ENCODE measurements around the gene SLC6A7. TPM values are rescaled to one million over a fixed set of nuclear protein-coding genes. Genes with fewer than 3 reads are reported as not detected.
"Not testable (repeated sequence)": the region's sequence is repeated elsewhere in the genome, so short reads cannot be mapped to it uniquely, and the experiment has no call there.

The SLC6A7 gene
- total RNA-seq, 2 experiments from 2014 or later = not detected

- DNase-seq = no peak
- H3K27me3 Mint-ChIP-seq = no peaks in the 10 kb centered on the region
- no peak overlapping the region for H3K4me3 Mint-ChIP-seq
- no peaks in the 10 kb centered on the region for H3K9me3 Mint-ChIP-seq
- no peaks in the 10 kb centered on the region for H3K4me1 Mint-ChIP-seq
- ChIA-PET CTCF (no interaction called here), POLR2A (no interaction called here)
- no peaks in the 10 kb centered on the region for H3K36me3 Mint-ChIP-seq (ENCODE audit: low read depth)
- H3K27ac Mint-ChIP-seq = no peak overlapping the region
Observed at GRCh38 chr5:150238646-150239045, 48.8 kb downstream of the SLC6A7 start.

- Mint-ChIP-seq H3K4me1 (no peaks in the 10 kb centered on the region), H3K36me3 (ENCODE audit: low read depth) (no peaks in the 10 kb centered on the region), H3K27ac (no peak overlapping the region), H3K27me3 (no peaks in the 10 kb centered on the region), H3K4me3 (no peak overlapping the region), H3K9me3 (no peaks in the 10 kb centered on the region)
- DNase-seq = no peak
- ChIA-PET POLR2A (no interaction called here), CTCF (no interaction called here)
Observed at GRCh38 chr5:150239099-150239793, 49.4 kb downstream of the SLC6A7 start.

- DNase-seq = no peak
- H3K27me3 Mint-ChIP-seq = no peaks in the 10 kb centered on the region
- no peaks in the 10 kb centered on the region for H3K36me3 Mint-ChIP-seq (ENCODE audit: low read depth)
- H3K27ac Mint-ChIP-seq = no peak overlapping the region
- no peaks in the 10 kb centered on the region for H3K9me3 Mint-ChIP-seq
- H3K4me3 Mint-ChIP-seq = no peak overlapping the region
- POLR2A ChIA-PET = no interaction called here
- H3K4me1 Mint-ChIP-seq = no peaks in the 10 kb centered on the region
- CTCF ChIA-PET = no interaction called here
Observed at GRCh38 chr5:150239794-150240122, 49.9 kb downstream of the SLC6A7 start.

GRCh38 chr5:150241298-150242160 is 51.7 kb downstream of the SLC6A7 start:
- Mint-ChIP-seq H3K36me3 (ENCODE audit: low read depth) (no peaks in the 10 kb centered on the region), H3K9me3 (no peaks in the 10 kb centered on the region), H3K27ac (no peak overlapping the region), H3K4me1 (no peaks in the 10 kb centered on the region), H3K27me3 (no peaks in the 10 kb centered on the region), H3K4me3 (no peak overlapping the region)
- CTCF ChIA-PET = no interaction called here
- POLR2A ChIA-PET = no interaction called here
- DNase-seq = no peak

- no peaks in the 10 kb centered on the region for H3K9me3 Mint-ChIP-seq
- no peak overlapping the region for H3K4me3 Mint-ChIP-seq
- no peak overlapping the region for H3K27ac Mint-ChIP-seq
- no peaks in the 10 kb centered on the region for H3K4me1 Mint-ChIP-seq
- no peaks in the 10 kb centered on the region for H3K36me3 Mint-ChIP-seq (ENCODE audit: low read depth)
- ChIA-PET POLR2A (no interaction called here), CTCF (no interaction called here)
- H3K27me3 Mint-ChIP-seq = no peaks in the 10 kb centered on the region
- DNase-seq = no peak
Observed at GRCh38 chr5:150242251-150242894, 52.5 kb downstream of the SLC6A7 start.

GRCh38 chr5:150243590-150243989 is 53.7 kb downstream of the SLC6A7 start:
- Mint-ChIP-seq H3K4me1 (no peaks in the 10 kb centered on the region), H3K4me3 (no peak overlapping the region), H3K9me3 (no peaks in the 10 kb centered on the region), H3K27ac (no peak overlapping the region), H3K27me3 (no peaks in the 10 kb centered on the region), H3K36me3 (ENCODE audit: low read depth) (no peaks in the 10 kb centered on the region)
- POLR2A ChIA-PET = no interaction called here
- CTCF ChIA-PET = no interaction called here
- DNase-seq = no peak

- ChIA-PET CTCF (no interaction called here), POLR2A (no interaction called here)
- Mint-ChIP-seq H3K36me3 (ENCODE audit: low read depth) (no peaks in the 10 kb centered on the region), H3K4me3 (no peak overlapping the region), H3K9me3 (no peaks in the 10 kb centered on the region), H3K27ac (no peak overlapping the region), H3K4me1 (no peaks in the 10 kb centered on the region), H3K27me3 (no peaks in the 10 kb centered on the region)
- DNase-seq = no peak
Observed at GRCh38 chr5:150244209-150244608, 54.3 kb downstream of the SLC6A7 start.

GRCh38 chr5:150245111-150245789 is 55.4 kb downstream of the SLC6A7 start:
- H3K4me1 Mint-ChIP-seq = no peaks in the 10 kb centered on the region
- H3K27ac Mint-ChIP-seq = no peak overlapping the region
- no peak overlapping the region for H3K4me3 Mint-ChIP-seq
- no peaks in the 10 kb centered on the region for H3K9me3 Mint-ChIP-seq
- ChIA-PET POLR2A (no interaction called here), CTCF (no interaction called here)
- no peaks in the 10 kb centered on the region for H3K27me3 Mint-ChIP-seq
- no peak for DNase-seq
- H3K36me3 Mint-ChIP-seq (ENCODE audit: low read depth) = no peaks in the 10 kb centered on the region

GRCh38 chr5:150245808-150246207 is 55.9 kb downstream of the SLC6A7 start:
- H3K36me3 Mint-ChIP-seq (ENCODE audit: low read depth) = no peaks in the 10 kb centered on the region

GRCh38 chr5:150246429-150246828 is 56.6 kb downstream of the SLC6A7 start:
- no peaks in the 10 kb centered on the region for H3K27me3 Mint-ChIP-seq
- H3K4me1 Mint-ChIP-seq = no peaks in the 10 kb centered on the region
- H3K9me3 Mint-ChIP-seq = no peaks in the 10 kb centered on the region
- H3K27ac Mint-ChIP-seq = no peak overlapping the region
- no peaks in the 10 kb centered on the region for H3K36me3 Mint-ChIP-seq (ENCODE audit: low read depth)
- DNase-seq = no peak
- POLR2A ChIA-PET = interaction anchor here (0.6 kb wide), 1 partner anchor 82 kb away, joined by 3 read pairs; no protein-coding TSS in a partner anchor
- CTCF ChIA-PET = interaction anchor here (0.9 kb wide), 1 partner anchor 18 kb away, joined by 3 read pairs; no protein-coding TSS in a partner anchor
- H3K4me3 Mint-ChIP-seq = no peak overlapping the region

More at GRCh38 chr5:150245808-150246207, 55.9 kb downstream of the SLC6A7 start:
- no peaks in the 10 kb centered on the region for H3K4me1 Mint-ChIP-seq
- no peak overlapping the region for H3K4me3 Mint-ChIP-seq
- no peaks in the 10 kb centered on the region for H3K27me3 Mint-ChIP-seq
- ChIA-PET CTCF (interaction anchor here (0.9 kb wide), 1 partner anchor 18 kb away, joined by 3 read pairs; no protein-coding TSS in a partner anchor), POLR2A (interaction anchor here (0.6 kb wide), 1 partner anchor 81 kb away, joined by 3 read pairs; no protein-coding TSS in a partner anchor)
- H3K9me3 Mint-ChIP-seq = no peaks in the 10 kb centered on the region
- no peak overlapping the region for H3K27ac Mint-ChIP-seq
- DNase-seq = no peak

GRCh38 chr5:150246835-150247234 is 57.0 kb downstream of the SLC6A7 start:
- POLR2A ChIA-PET = no interaction called here

GRCh38 chr5:150247726-150248125 is 57.9 kb downstream of the SLC6A7 start:
- DNase-seq = no peak
- H3K9me3 Mint-ChIP-seq = no peaks in the 10 kb centered on the region
- CTCF ChIA-PET = interaction anchor here (0.5 to 0.7 kb wide), 2 partner anchors 447 to 698 kb away, joined by 3 to 7 read pairs; no protein-coding TSS in a partner anchor
- POLR2A ChIA-PET = no interaction called here
- H3K36me3 Mint-ChIP-seq (ENCODE audit: low read depth) = no peaks in the 10 kb centered on the region
- H3K27me3 Mint-ChIP-seq = no peaks in the 10 kb centered on the region
- H3K4me3 Mint-ChIP-seq = no peak overlapping the region
- H3K4me1 Mint-ChIP-seq = no peaks in the 10 kb centered on the region
- H3K27ac Mint-ChIP-seq = no peak overlapping the region

More at GRCh38 chr5:150246835-150247234, 57.0 kb downstream of the SLC6A7 start:
- Mint-ChIP-seq H3K9me3 (no peaks in the 10 kb centered on the region), H3K36me3 (ENCODE audit: low read depth) (no peaks in the 10 kb centered on the region), H3K27me3 (no peaks in the 10 kb centered on the region), H3K4me1 (no peaks in the 10 kb centered on the region), H3K27ac (no peak overlapping the region), H3K4me3 (no peak overlapping the region)
- CTCF ChIA-PET = interaction anchor here (0.9 kb wide), 1 partner anchor 17 kb away, joined by 3 read pairs; no protein-coding TSS in a partner anchor
- no peak for DNase-seq

GRCh38 chr5:150248493-150248892 is 58.6 kb downstream of the SLC6A7 start:
- H3K27ac Mint-ChIP-seq; H3K4me3 Mint-ChIP-seq; H3K4me1 Mint-ChIP-seq; DNase-seq; POLR2A ChIA-PET; H3K27me3 Mint-ChIP-seq; H3K9me3 Mint-ChIP-seq; CTCF ChIA-PET; H3K36me3 Mint-ChIP-seq (ENCODE audit: low read depth): not testable (repeated sequence)
